GM12801 (cell line): ENCODE measurements around the gene PC.

Experiments
- CTCF ChIP-seq: IDR thresholded peaks from one replicate; pipeline ENCODE4 v1.5.1; 2011; ENCODE audit warnings: control low read depth; ENCODE audit not compliant: insufficient read length; ENCODE audit errors: extremely low read depth

The PC gene

DNA sequence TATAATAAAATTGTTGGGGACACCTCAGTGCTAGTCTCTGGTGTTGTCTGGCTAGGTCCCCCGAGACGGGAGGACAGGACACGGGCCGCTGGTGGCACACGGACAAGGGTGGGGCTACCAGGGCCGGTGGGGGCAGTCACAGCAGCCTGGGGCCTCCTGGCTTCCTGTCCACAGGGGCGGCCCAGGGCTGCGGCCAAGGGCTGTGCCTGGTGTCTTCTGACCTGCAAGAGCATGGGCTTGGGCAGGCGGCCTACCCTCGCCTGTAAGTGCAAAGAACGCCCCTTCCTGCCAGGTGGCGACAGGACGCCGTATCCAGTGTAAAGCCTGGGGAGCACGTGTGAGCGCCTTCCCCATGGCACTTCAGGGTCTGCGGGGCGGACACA, 97.7 kb downstream of the PC start:
- no peak for TF ChIP-seq CTCF

- TF ChIP-seq CTCF, result no peak
These were observed 98.3 kb downstream of the PC start for GRCh38 chr11:66859686-66860448.

DNA sequence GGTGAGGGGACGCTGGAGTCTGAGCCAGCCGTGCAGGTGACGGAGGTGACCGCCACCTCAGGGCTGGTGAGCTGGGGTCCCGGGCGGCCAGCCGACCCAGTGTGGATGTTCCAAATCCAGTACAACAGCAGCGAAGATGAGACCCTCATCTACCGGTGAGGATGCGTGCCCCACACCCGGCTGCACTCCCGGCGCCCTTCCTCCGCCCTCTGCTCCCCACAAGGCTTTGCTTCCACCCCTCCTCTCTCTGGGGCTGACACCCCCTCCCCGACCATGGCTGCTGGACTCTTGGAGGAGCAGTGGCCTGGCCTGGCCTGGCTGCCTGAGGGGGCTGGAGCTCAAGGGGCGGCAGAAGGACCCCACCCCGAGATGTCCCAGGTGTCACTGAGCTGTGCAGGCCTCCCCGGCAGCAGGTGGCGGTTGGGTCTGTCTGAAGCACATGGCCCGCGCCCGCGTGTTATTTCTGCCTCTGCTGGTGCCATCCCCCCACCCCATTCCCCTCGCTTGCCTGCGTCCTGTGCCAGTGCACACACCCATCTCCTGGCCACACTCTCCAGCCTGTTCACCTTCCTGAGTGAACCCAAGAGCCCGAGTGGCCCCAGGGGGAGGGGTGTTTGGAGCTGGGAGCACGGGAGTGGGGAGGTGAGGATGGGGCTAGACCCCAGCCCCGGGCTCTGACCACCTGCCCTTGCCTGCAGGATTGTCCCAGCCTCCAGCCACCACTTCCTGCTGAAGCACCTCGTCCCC, 99.1 kb downstream of the PC start:
- no peak for TF ChIP-seq CTCF

- no peak for TF ChIP-seq CTCF
These were observed 99.8 kb downstream of the PC start for GRCh38 chr11:66858186-66858938.

DNA sequence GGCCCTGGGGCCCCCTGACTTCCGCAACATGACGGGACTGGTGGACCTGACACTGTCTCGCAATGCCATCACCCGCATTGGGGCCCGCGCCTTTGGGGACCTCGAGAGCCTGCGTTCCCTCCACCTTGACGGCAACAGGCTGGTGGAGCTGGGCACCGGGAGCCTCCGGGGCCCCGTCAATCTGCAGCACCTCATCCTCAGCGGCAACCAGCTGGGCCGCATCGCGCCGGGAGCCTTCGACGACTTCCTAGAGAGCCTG, 100.3 kb downstream of the PC start:
- no peak for TF ChIP-seq CTCF

DNA sequence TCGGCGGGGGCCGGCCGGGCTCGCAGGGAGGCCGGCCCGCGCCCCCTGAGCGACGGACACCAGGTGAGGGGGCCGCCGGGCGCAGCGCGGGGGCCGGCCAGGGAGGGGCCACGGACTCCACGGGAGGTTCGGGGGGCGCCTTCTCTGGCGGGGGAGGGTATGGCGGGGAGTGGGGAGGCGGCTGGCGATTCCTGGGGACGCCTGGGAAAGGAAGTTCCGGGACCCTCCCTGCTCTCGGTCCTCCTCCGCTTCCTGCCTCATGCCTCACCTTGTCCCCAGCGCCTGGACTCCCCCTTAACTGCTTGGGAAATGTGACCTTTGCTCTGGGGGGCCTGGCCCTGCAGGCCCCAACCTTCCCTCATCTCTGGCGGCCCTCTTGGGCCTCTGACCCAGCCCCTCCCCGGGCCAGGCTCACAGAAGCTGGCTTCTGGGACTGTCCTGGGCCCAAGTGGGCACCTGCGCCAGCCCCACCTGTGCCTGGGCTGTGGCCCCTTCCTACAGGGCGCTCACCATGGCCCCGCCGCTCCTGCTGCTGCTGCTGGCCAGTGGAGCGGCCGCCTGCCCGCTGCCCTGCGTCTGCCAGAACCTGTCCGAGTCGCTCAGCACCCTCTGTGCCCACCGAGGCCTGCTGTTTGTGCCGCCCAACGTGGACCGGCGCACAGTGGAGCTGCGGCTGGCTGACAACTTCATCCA, 100.8 kb downstream of the PC start:
- TF ChIP-seq CTCF, result no peak
